H1 (cell line): Measurements from ENCODE around the gene CDK15. TPM values are rescaled to one million over a fixed set of nuclear protein-coding genes. Genes with fewer than 3 reads are reported as not detected.
"Not testable (repeated sequence)": the region's sequence is repeated elsewhere in the genome, so short reads cannot be mapped to it uniquely, and the experiment has no call there.

Experiments
- CTCF ChIA-PET: fragments of 300-600 bp; sonication (Branson Sonifier 250); formaldehyde crosslinking; loops from one replicate; lab custom pipeline; 2021; ENCODE audit not compliant: partially characterized antibody; lab: Charles Lee
- POLR2A ChIA-PET: fragments of 300-600 bp; sonication (Branson Sonifier 250); formaldehyde crosslinking; loops from one replicate; lab custom pipeline; 2021; ENCODE audit warnings: inconsistent platforms; ENCODE audit not compliant: partially characterized antibody; lab: Charles Lee
- DNase-seq, 2 experiments: peaks; one replicate each; pipeline versions ENCODE4 v3.0.0 to v3.0.0-alpha.2; 2010 to 2022; ENCODE audit warnings: low spot score in 2 of 2, low read depth in 1 of 2, mixed read lengths in 1 of 2
- FAIRE-seq: peaks from 2 replicates; lab custom pipeline; 2011; peaks lifted over from hg19 to GRCh38; lab: Jason Lieb, UNC
- H2AFZ ChIP-seq: 2 replicates; pipeline ENCODE4 v1.8.1; 2012; ENCODE audit warnings: low read length, inconsistent platforms
- H2AK5ac ChIP-seq: 2 replicates; pipeline ENCODE4 v1.6.1; 2013; ENCODE audit warnings: low read depth, low read length
- H2BK120ac ChIP-seq: replicated peaks from 2 replicates; pipeline ENCODE3; 2013; ENCODE audit warnings: low read depth, low read length, inconsistent platforms
- H2BK12ac ChIP-seq: 2 replicates; pipeline ENCODE4 v1.6.1; 2013; ENCODE audit warnings: low read depth, low read length
- H2BK15ac ChIP-seq: 2 replicates; pipeline ENCODE4 v1.6.1; 2013; ENCODE audit warnings: low read length
- H2BK20ac ChIP-seq: 2 replicates; pipeline ENCODE4 v1.6.1; 2013; ENCODE audit warnings: low read length
- H2BK5ac ChIP-seq: 2 replicates; pipeline ENCODE4 v1.6.1; 2013; ENCODE audit warnings: low read depth, low read length
- H3K14ac ChIP-seq: 2 replicates; pipeline ENCODE4 v1.6.1; 2013; ENCODE audit warnings: inconsistent platforms; ENCODE audit not compliant: insufficient read length
- H3K18ac ChIP-seq: 2 replicates; pipeline ENCODE4 v1.6.1; 2013; ENCODE audit warnings: low read length; ENCODE audit errors: extremely low read depth
- H3K23ac ChIP-seq: 2 replicates; pipeline ENCODE4 v1.6.1; 2013; ENCODE audit warnings: inconsistent platforms; ENCODE audit not compliant: insufficient read length
- H3K23me2 ChIP-seq: 2 replicates; pipeline ENCODE4 v1.6.1; 2013; ENCODE audit warnings: low read depth, low read length
- H3K27ac ChIP-seq: 2 replicates; pipeline ENCODE4 v1.6.1; 2011; ENCODE audit warnings: low read depth, low read length, inconsistent platforms
- H3K27me3 ChIP-seq, 4 experiments: replicated peaks in 1 of 4; 1 replicate in 1 of 4; 2 replicates in 3 of 4; pipeline versions ENCODE4 v1.6.1 to v1.8.1; 2011 to 2013; ENCODE audit warnings: low read length in 3 of 4, mild to moderate bottlenecking in 3 of 4, inconsistent platforms in 2 of 4, mixed read lengths in 2 of 4, moderate library complexity in 1 of 4; ENCODE audit not compliant: control insufficient read depth in 3 of 4, insufficient read depth in 3 of 4; ENCODE audit errors: extremely low read depth in 1 of 4
- H3K36me3 ChIP-seq, 4 experiments: 2 replicates each; pipeline versions ENCODE4 v1.6.1 to v1.8.1; 2011 to 2013; ENCODE audit warnings: mild to moderate bottlenecking in 4 of 4, low read length in 3 of 4, moderate library complexity in 2 of 4, control low read depth in 1 of 4, inconsistent platforms in 1 of 4; ENCODE audit not compliant: insufficient read depth in 4 of 4, control insufficient read depth in 2 of 4
- H3K4ac ChIP-seq: replicated peaks from 2 replicates; pipeline ENCODE3; 2013; ENCODE audit warnings: low read length, low read depth, mixed read lengths, inconsistent platforms; ENCODE audit not compliant: insufficient read length
- H3K4me1 ChIP-seq, 4 experiments: replicated peaks in 1 of 4; 1 replicate in 1 of 4; 2 replicates in 3 of 4; pipeline versions ENCODE4 v1.6.1 to v1.8.1; 2011 to 2013; ENCODE audit warnings: low read length in 3 of 4, inconsistent platforms in 2 of 4, mixed read lengths in 1 of 4; ENCODE audit not compliant: insufficient read depth in 4 of 4, control insufficient read depth in 3 of 4
- H3K4me2 ChIP-seq, 2 experiments: 2 replicates each; pipeline versions ENCODE4 v1.6.1 to v1.8.1; 2011 to 2013; ENCODE audit warnings: low read depth in 2 of 2, low read length in 2 of 2, control low read depth in 1 of 2, inconsistent platforms in 1 of 2, mild to moderate bottlenecking in 1 of 2; ENCODE audit not compliant: insufficient read depth in 1 of 2
- H3K4me3 ChIP-seq, 4 experiments: fragments of 200-600, 300-600 bp in 1 of 4; sonication (generic), shearing (Covaris generic), sonication (Bioruptor Twin) in 1 of 4; 2 replicates each; pipeline versions ENCODE4 v1.5.1 to v1.8.1; 2011 to 2016; ENCODE audit warnings: low read length in 4 of 4, low read depth in 3 of 4, control low read depth in 2 of 4, inconsistent platforms in 2 of 4, mild to moderate bottlenecking in 2 of 4, mixed read lengths in 1 of 4, moderate library complexity in 1 of 4; ENCODE audit not compliant: insufficient read depth in 2 of 4; ENCODE audit errors: extremely low read depth in 1 of 4
- H3K56ac ChIP-seq: replicated peaks from 2 replicates; pipeline ENCODE3; 2013; ENCODE audit warnings: low read depth, mild to moderate bottlenecking, mixed read lengths, low read length, inconsistent platforms; ENCODE audit not compliant: insufficient read length
- H3K79me1 ChIP-seq: 2 replicates; pipeline ENCODE4 v1.6.1; 2013; ENCODE audit warnings: low read depth, low read length, control low read depth
- H3K79me2 ChIP-seq, 2 experiments: 2 replicates each; pipeline versions ENCODE4 v1.6.1 to v1.8.1; 2012 to 2013; ENCODE audit warnings: low read length in 2 of 2, mild to moderate bottlenecking in 2 of 2, inconsistent platforms in 1 of 2; ENCODE audit not compliant: insufficient read depth in 2 of 2, control insufficient read depth in 1 of 2
- H3K9ac ChIP-seq, 4 experiments: replicated peaks in 1 of 4; 1 replicate in 1 of 4; 2 replicates in 3 of 4; pipeline versions ENCODE4 v1.6.1 to v1.8.1; 2011 to 2013; ENCODE audit warnings: low read depth in 3 of 4, low read length in 3 of 4, control low read depth in 2 of 4, mild to moderate bottlenecking in 2 of 4, moderate library complexity in 2 of 4, inconsistent platforms in 1 of 4; ENCODE audit errors: extremely low read depth in 1 of 4
- H3K9me3 ChIP-seq, 2 experiments: 2 replicates each; pipeline versions ENCODE4 v1.6.1 to v1.8.1; 2012 to 2013; ENCODE audit warnings: mild to moderate bottlenecking in 2 of 2, moderate library complexity in 2 of 2, control low read depth in 1 of 2, inconsistent platforms in 1 of 2, low read depth in 1 of 2, low read length in 1 of 2, mixed read lengths in 1 of 2; ENCODE audit not compliant: insufficient read depth in 2 of 2
- H4K20me1 ChIP-seq, 2 experiments: replicated peaks in 1 of 2; 2 replicates each; pipeline versions ENCODE3 to v1.8.1; 2011 to 2013; ENCODE audit warnings: inconsistent platforms in 2 of 2, low read length in 2 of 2, mild to moderate bottlenecking in 1 of 2; ENCODE audit not compliant: insufficient read depth in 2 of 2, control insufficient read depth in 1 of 2
- H4K5ac ChIP-seq: 2 replicates; pipeline ENCODE4 v1.6.1; 2013; ENCODE audit warnings: low read length, low read depth, mixed read lengths, inconsistent platforms; ENCODE audit not compliant: insufficient read length
- H4K8ac ChIP-seq: 2 replicates; pipeline ENCODE4 v1.8.0; 2013; ENCODE audit warnings: mild to moderate bottlenecking, moderate library complexity, low read length, inconsistent platforms; ENCODE audit not compliant: insufficient read depth; ENCODE audit errors: extremely low read depth
- H4K91ac ChIP-seq: replicated peaks from 2 replicates; pipeline ENCODE3; 2013; ENCODE audit warnings: low read length, mixed read lengths, inconsistent platforms; ENCODE audit not compliant: insufficient read length
- WGBS, 2 experiments: shearing (Covaris generic) in 1 of 2; methylation state at CpG; one replicate each; pipeline versions ENCODE4 v1.1.6 to v1.1.7; 2013 to 2015; ENCODE audit warnings: low lambda C conversion rate in 2 of 2, mixed read lengths in 2 of 2, inconsistent platforms in 1 of 2, low coverage in 1 of 2, missing lambda C conversion rate in 1 of 2; ENCODE audit not compliant: insufficient replicate concordance in 2 of 2, insufficient coverage in 1 of 2, insufficient read length in 1 of 2; ENCODE audit errors: extremely low coverage in 1 of 2, missing lambda C conversion rate in 1 of 2; 5-methylcytosine and 5-hydroxymethylcytosine counted together
- polyA plus RNA-seq, 7 experiments: library from polyadenylated mRNA; depleted of rRNA in 3 of 7; stranded (reverse) in 5 of 7; unstranded in 2 of 7; fragments of >200 nt in 5 of 7; fragments of 200-250 nt in 2 of 7; gene quantifications; 1 replicate in 5 of 7; 2 replicates in 1 of 7; 4 replicates in 1 of 7; pipeline versions ENCODE4 v1.2.1 to v1.2.3, GENCODE V29; 2011 to 2013; ENCODE audit warnings: missing spikeins in 2 of 7, mixed read lengths in 2 of 7
- total RNA-seq: library from RNA; stranded (reverse); fragmentation: NEBNext Ultra II Directional; extraction: Animal tissue kit (Norgen Biotek cat#: 25700); gene quantifications from 2 replicates; pipeline ENCODE4 v1.2.1, GENCODE V29; 2021

CDK15 gene
- total and polyA plus RNA-seq, 2 of the 8 experiments (the other 6 are each of a cell fraction or from before 2014, with no cell fraction given), result 0.03 TPM; not detected in 1

DNA sequence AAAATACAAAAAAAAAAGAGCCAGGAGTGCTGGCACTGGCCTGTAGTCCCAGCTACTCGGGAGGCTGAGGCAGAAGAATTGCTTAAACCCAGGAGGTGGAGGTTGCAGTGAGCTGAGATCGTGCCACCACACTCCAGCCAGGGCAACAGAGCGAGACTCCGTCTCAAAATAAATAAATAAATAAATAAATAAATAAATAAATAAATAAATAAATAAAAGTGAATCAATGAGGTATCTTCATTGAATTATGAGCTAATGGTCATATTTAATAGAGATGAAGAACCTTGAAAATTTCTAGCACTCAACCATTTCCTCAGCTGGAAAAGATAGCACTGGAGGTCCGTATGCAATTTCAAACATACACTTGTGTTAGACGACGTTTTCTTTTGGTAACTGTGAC is 41.9 kb upstream of the CDK15 start:
- not testable (repeated sequence) for DNase-seq, H3K4me2 ChIP-seq

More for the DNA sequence above, 41.9 kb upstream of the CDK15 start:
- H3K14ac ChIP-seq, H3K23ac ChIP-seq, POLR2A ChIA-PET, H2BK120ac ChIP-seq, H3K23me2 ChIP-seq, H3K4me1 ChIP-seq, H4K8ac ChIP-seq, H3K79me2 ChIP-seq, H3K27ac ChIP-seq, H2BK12ac ChIP-seq, H3K4ac ChIP-seq, H3K79me1 ChIP-seq, H3K9ac ChIP-seq, H3K56ac ChIP-seq, H4K5ac ChIP-seq, H3K9me3 ChIP-seq, H4K91ac ChIP-seq, H2BK15ac ChIP-seq, H3K18ac ChIP-seq, H3K4me3 ChIP-seq, H2AK5ac ChIP-seq, H4K20me1 ChIP-seq, FAIRE-seq, H2BK20ac ChIP-seq, H2AFZ ChIP-seq, H2BK5ac ChIP-seq, H3K27me3 ChIP-seq: not testable (repeated sequence)
- CTCF ChIA-PET, result interaction anchor here (0.8 kb wide), 1 partner anchor 16 kb away, joined by 3 read pairs; no protein-coding TSS in a partner anchor
- 97% methylated on average over 7 of the region's 7 CpGs; no CpG with 5 or more reads in 1 of the 2 experiments for WGBS, 2 experiments
- peaks cover 2 to 34% (median 16%) of the 10 kb centered on the region in 4 experiments for H3K36me3 ChIP-seq
